GM21786 (cell line): Measurements from ENCODE around the gene CALR3.
"Not testable (repeated sequence)": the region's sequence is repeated elsewhere in the genome, so short reads cannot be mapped to it uniquely, and the experiment has no call there.

Experiments
- ATAC-seq: cut with Tn5 transposase; IDR thresholded peaks from one replicate; pipeline ENCODE4 v1.9.1; 2021; ENCODE audit not compliant: unreplicated experiment

The CALR3 gene

GRCh38 chr19:16497042-16497441 lies 1.1 kb upstream of the CALR3 start:
- no peak for ATAC-seq

- no peak for ATAC-seq
Measured at GRCh38 chr19:16496613-16496983, 631 bp upstream of the CALR3 start.

- not testable (repeated sequence) for ATAC-seq
Measured at GRCh38 chr19:16486476-16486875, 9.5 kb downstream of the CALR3 start.

GRCh38 chr19:16482745-16483144 lies 13.2 kb downstream of the CALR3 start:
- ATAC-seq, result no peak

GRCh38 chr19:16477311-16477710 lies 18.7 kb downstream of the CALR3 start:
- no peak for ATAC-seq

GRCh38 chr19:16476401-16476800 lies 19.6 kb downstream of the CALR3 start:
- no peak for ATAC-seq

- no peak for ATAC-seq
Measured at GRCh38 chr19:16473875-16474392, 22.0 kb downstream of the CALR3 start.

GRCh38 chr19:16472992-16473391 lies 23.0 kb downstream of the CALR3 start:
- no peak for ATAC-seq

- not testable (repeated sequence) for ATAC-seq
Measured at GRCh38 chr19:16472559-16472899, 23.4 kb downstream of the CALR3 start.

GRCh38 chr19:16470911-16471811 lies 24.8 kb downstream of the CALR3 start:
- no peak for ATAC-seq

GRCh38 chr19:16470541-16470910 lies 25.4 kb downstream of the CALR3 start:
- no peak for ATAC-seq

- no peak for ATAC-seq
Measured at GRCh38 chr19:16467581-16467980, 28.4 kb downstream of the CALR3 start.

- not testable (repeated sequence) for ATAC-seq
Measured at GRCh38 chr19:16466802-16467427, 29.1 kb downstream of the CALR3 start.

GRCh38 chr19:16465239-16465638 lies 30.7 kb downstream of the CALR3 start:
- ATAC-seq, result no peak

- ATAC-seq, result no peak
Measured at GRCh38 chr19:16463991-16464575, 31.9 kb downstream of the CALR3 start.

GRCh38 chr19:16463341-16463990 lies 32.5 kb downstream of the CALR3 start:
- no peak for ATAC-seq

GRCh38 chr19:16462757-16463250 lies 33.2 kb downstream of the CALR3 start:
- no peak for ATAC-seq

GRCh38 chr19:16461630-16462051 lies 34.3 kb downstream of the CALR3 start:
- ATAC-seq, result no peak

GRCh38 chr19:16460454-16460853 lies 35.5 kb downstream of the CALR3 start:
- ATAC-seq, result no peak

GRCh38 chr19:16459680-16460079 lies 36.3 kb downstream of the CALR3 start:
- ATAC-seq, result no peak
